HepG2 (cell line): ENCODE results near the gene DOCK1. TPM values are rescaled to one million over a fixed set of nuclear protein-coding genes. Genes with fewer than 3 reads are reported as not detected.

Experiments
- ATAC-seq: fragments of 200-7000 bp; cut with Tn5 transposase; 3 replicates; pipeline ENCODE4 v1.9.1; 2020; ENCODE audit warnings: mild to moderate bottlenecking, moderate library complexity
- BruUV-seq: library from RNA; stranded (reverse); fragments of 400-500 nt; replicated peaks from 2 replicates; lab custom pipeline; 2021; lab: Mats Ljungman, UMichigan
- CTCF ChIA-PET: fragments of 300-600 bp; formaldehyde crosslinking; extraction: SDS; loops from one replicate; lab custom pipeline; 2021; ENCODE audit warnings: low total read pairs, inconsistent platforms, low intra/inter-chr PET ratio; lab: Yijun Ruan, JAX
- POLR2A ChIA-PET: fragments of 350-600 bp; sonication (Branson Sonifier 250); formaldehyde crosslinking; loops from one replicate; lab custom pipeline; 2020; ENCODE audit warnings: antibody characterized with exemption, inconsistent platforms; lab: Yijun Ruan, JAX
- DNase-seq: peaks from one replicate; pipeline ENCODE4 v3.0.0-alpha.2; 2015; ENCODE audit warnings: low spot score
- FAIRE-seq: peaks from 3 replicates; lab custom pipeline; 2011; peaks lifted over from hg19 to GRCh38; lab: Jason Lieb, UNC
- H2AFZ ChIP-seq: one replicate; pipeline ENCODE4 v1.6.1; 2011; ENCODE audit warnings: low read length, inconsistent platforms
- H3K27ac ChIP-seq: fragments of 300-600 bp; 3 replicates; pipeline ENCODE4 v1.8.0; 2011; ENCODE audit warnings: mixed run types, mild to moderate bottlenecking, mixed read lengths, low read length, inconsistent platforms; ENCODE audit not compliant: insufficient read depth; ENCODE audit errors: extremely low read length
- H3K27me3 ChIP-seq, 2 experiments: fragments of 200-600 bp in 1 of 2; 2 replicates in 1 of 2; 3 replicates in 1 of 2; pipeline versions ENCODE4 v1.6.0 to v1.8.0; 2011; ENCODE audit warnings: low read length in 2 of 2, mild to moderate bottlenecking in 2 of 2, moderate library complexity in 2 of 2, inconsistent platforms in 1 of 2; ENCODE audit not compliant: insufficient read depth in 2 of 2, control insufficient read depth in 1 of 2
- H3K36me3 ChIP-seq, 2 experiments: fragments of 200-600 bp in 1 of 2; replicated peaks in 1 of 2; 2 replicates in 1 of 2; 3 replicates in 1 of 2; pipeline versions ENCODE4 v1.5.1 to v1.8.0; 2011; ENCODE audit warnings: low read length in 2 of 2, inconsistent platforms in 1 of 2; ENCODE audit not compliant: insufficient read depth in 2 of 2, control insufficient read depth in 1 of 2
- H3K4me1 ChIP-seq: 2 replicates; pipeline ENCODE4 v1.5.1; 2012; ENCODE audit warnings: low read length, inconsistent platforms; ENCODE audit not compliant: insufficient read depth
- H3K4me2 ChIP-seq: 2 replicates; pipeline ENCODE4 v1.6.0; 2011; ENCODE audit warnings: low read depth, low read length, inconsistent platforms
- H3K4me3 ChIP-seq, 3 experiments: fragments of 200-600 bp in 1 of 3; sonication (generic), shearing (Covaris generic) in 1 of 3; replicated peaks in 1 of 3; 2 replicates each; pipeline ENCODE4 v1.5.1; 2011 to 2016; ENCODE audit warnings: low read length in 3 of 3, inconsistent platforms in 2 of 3, low read depth in 2 of 3, mild to moderate bottlenecking in 2 of 3, control low read depth in 1 of 3, mixed read lengths in 1 of 3; ENCODE audit not compliant: insufficient read depth in 1 of 3
- H3K79me2 ChIP-seq: one replicate; pipeline ENCODE4 v1.6.1; 2011; ENCODE audit warnings: low read length, inconsistent platforms; ENCODE audit not compliant: insufficient read depth
- H3K9ac ChIP-seq: 2 replicates; pipeline ENCODE4 v1.6.0; 2011; ENCODE audit warnings: mild to moderate bottlenecking, low read depth, low read length, inconsistent platforms; ENCODE audit not compliant: insufficient read depth
- H3K9me3 ChIP-seq: 2 replicates; pipeline ENCODE4 v1.5.1; 2012; ENCODE audit warnings: mild to moderate bottlenecking, low read length
- H4K20me1 ChIP-seq: 2 replicates; pipeline ENCODE4 v1.6.0; 2011; ENCODE audit warnings: inconsistent platforms, mild to moderate bottlenecking, low read length, moderate library complexity; ENCODE audit not compliant: insufficient read depth
- ARNT ChIP-seq: fragments of 450-650 bp; IDR thresholded peaks from 2 replicates; pipeline ENCODE4 v1.6.1; 2017
- BORCS8-MEF2B ChIP-seq: sonication (generic); formaldehyde crosslinking; IDR thresholded peaks from 2 replicates; pipeline ENCODE4 v1.8.0; 2022; ENCODE audit warnings: mild to moderate bottlenecking, missing genetic modification reagents
- HOXD1 ChIP-seq: sonication (generic); formaldehyde crosslinking; IDR thresholded peaks from 2 replicates; pipeline ENCODE4 v1.5.0; 2020; ENCODE audit warnings: missing genetic modification reagents
- MED13 ChIP-seq: sonication (generic); formaldehyde crosslinking; IDR thresholded peaks from 2 replicates; pipeline ENCODE4 v1.5.0; 2020; ENCODE audit warnings: missing genetic modification reagents
- MYC ChIP-seq: sonication (generic); formaldehyde crosslinking; IDR thresholded peaks from 2 replicates; pipeline ENCODE4 v1.9.0; 2021; ENCODE audit warnings: missing genetic modification reagents, borderline replicate concordance
- NFKBIZ ChIP-seq: IDR thresholded peaks from 2 replicates; pipeline ENCODE4 v1.6.1; 2018; ENCODE audit warnings: missing genetic modification reagents, missing compliant biosample characterization
- PHF21A ChIP-seq: sonication (generic); formaldehyde crosslinking; IDR thresholded peaks from 2 replicates; pipeline ENCODE4 v1.5.0; 2020; ENCODE audit warnings: mild to moderate bottlenecking, missing genetic modification reagents
- REL ChIP-seq: sonication (generic); formaldehyde crosslinking; conservative IDR thresholded peaks from 2 replicates; pipeline ENCODE4 v1.8.0; 2022; ENCODE audit warnings: mild to moderate bottlenecking, missing genetic modification reagents, moderate library complexity
- SATB2 ChIP-seq: sonication (generic); formaldehyde crosslinking; IDR thresholded peaks from 2 replicates; pipeline ENCODE4 v1.5.0; 2020; ENCODE audit warnings: missing genetic modification reagents
- SNAI1 ChIP-seq: sonication (generic); formaldehyde crosslinking; IDR thresholded peaks from 2 replicates; pipeline ENCODE4 v1.5.0; 2020; ENCODE audit warnings: mild to moderate bottlenecking, missing genetic modification reagents, borderline replicate concordance
- ZBTB1 ChIP-seq: sonication (generic); formaldehyde crosslinking; IDR thresholded peaks from 2 replicates; pipeline ENCODE4 v1.4.0; 2020; ENCODE audit warnings: missing genetic modification reagents, borderline replicate concordance
- ZNF326 ChIP-seq: sonication (generic); formaldehyde crosslinking; IDR thresholded peaks from 2 replicates; pipeline ENCODE4 v1.4.0; 2020; ENCODE audit warnings: missing genetic modification reagents, borderline replicate concordance
- ZNF383 ChIP-seq: sonication (generic); formaldehyde crosslinking; IDR thresholded peaks from 2 replicates; pipeline ENCODE4 v1.4.0; 2020; ENCODE audit warnings: missing genetic modification reagents, mild to moderate bottlenecking, borderline replicate concordance
- ZNF496 ChIP-seq: sonication (generic); formaldehyde crosslinking; IDR thresholded peaks from 2 replicates; pipeline ENCODE4 v1.8.1; 2023; ENCODE audit warnings: mild to moderate bottlenecking, moderate library complexity, missing genetic modification reagents; ENCODE audit not compliant: insufficient replicate concordance
- ZNF546 ChIP-seq: sonication (generic); formaldehyde crosslinking; conservative IDR thresholded peaks from 2 replicates; pipeline ENCODE4 v1.8.1; 2023; ENCODE audit warnings: mild to moderate bottlenecking, missing genetic modification reagents
- ZNF746 ChIP-seq: sonication (generic); formaldehyde crosslinking; IDR thresholded peaks from 2 replicates; pipeline ENCODE4 v1.8.0; 2022; ENCODE audit warnings: mild to moderate bottlenecking, missing genetic modification reagents
- WGBS: methylation state at CpG from one replicate; pipeline ENCODE4 v1.1.6; 2017; ENCODE audit warnings: low lambda C conversion rate; 5-methylcytosine and 5-hydroxymethylcytosine counted together
- in situ Hi-C: cut with HindIII; loops from 2 replicates; pipeline ENCODE4 v1.10.0; 2017; ENCODE audit warnings: low pct_unique_long_range_greater_than_20kb; ENCODE audit not compliant: extremely low pct_ligation_motif_present
- intact Hi-C: fragments of 100-400 bp; cut with micrococcal nuclease; formaldehyde crosslinking; loops from one replicate; pipeline ENCODE4 v1.10.0; 2022; ENCODE audit not compliant: unreplicated experiment
- polyA plus RNA-seq, 8 experiments: library from polyadenylated mRNA; depleted of rRNA in 3 of 8; stranded (reverse) in 7 of 8; unstranded in 1 of 8; fragments of >200 nt; fragmentation: Illumina TruSeq in 4 of 8; extraction: Trizol in 4 of 8; gene quantifications; 2 replicates each; pipeline versions ENCODE4 v1.2.1 to v1.2.3, GENCODE V29; 2011 to 2016; ENCODE audit warnings: low read depth in 4 of 8, missing spikeins in 1 of 8, mixed read lengths in 1 of 8; ENCODE audit not compliant: insufficient read depth in 1 of 8
- total RNA-seq, 5 experiments: library from RNA; depleted of rRNA; stranded (reverse); fragments of >200 nt; fragmentation: Illumina TruSeq; extraction: Trizol; gene quantifications; 2 replicates each; pipeline ENCODE4 v1.2.3, GENCODE V29; 2016; ENCODE audit warnings: low read depth in 1 of 5
- TF ChIP-seq, protein P1 (sequence below): sonication (generic); formaldehyde crosslinking; IDR thresholded peaks from 2 replicates; pipeline ENCODE4 v1.8.0; 2022; ENCODE audit warnings: missing genetic modification reagents, low read depth, mild to moderate bottlenecking, borderline replicate concordance
- TF ChIP-seq, protein P2 (sequence below): sonication (generic); formaldehyde crosslinking; IDR thresholded peaks from 2 replicates; pipeline ENCODE4 v1.5.0; 2020; ENCODE audit warnings: missing genetic modification reagents
- TF ChIP-seq, protein P3 (sequence below), 2 experiments: IDR thresholded peaks; 2 replicates each; pipeline ENCODE4 v1.6.1; 2011 to 2012; ENCODE audit warnings: low read length in 2 of 2, borderline replicate concordance in 1 of 2, low read depth in 1 of 2, mild to moderate bottlenecking in 1 of 2, moderate library complexity in 1 of 2
- TF ChIP-seq, protein P4 (sequence below): sonication (generic); formaldehyde crosslinking; IDR thresholded peaks from 2 replicates; pipeline ENCODE4 v1.5.1; 2020; ENCODE audit warnings: missing genetic modification reagents, mild to moderate bottlenecking, borderline replicate concordance

Gene DOCK1
- total and polyA plus RNA-seq, 2 of the 13 experiments (the other 11 are each of a cell fraction or from before 2014, with no cell fraction given): 8.3 to 25.5 TPM

DNA sequence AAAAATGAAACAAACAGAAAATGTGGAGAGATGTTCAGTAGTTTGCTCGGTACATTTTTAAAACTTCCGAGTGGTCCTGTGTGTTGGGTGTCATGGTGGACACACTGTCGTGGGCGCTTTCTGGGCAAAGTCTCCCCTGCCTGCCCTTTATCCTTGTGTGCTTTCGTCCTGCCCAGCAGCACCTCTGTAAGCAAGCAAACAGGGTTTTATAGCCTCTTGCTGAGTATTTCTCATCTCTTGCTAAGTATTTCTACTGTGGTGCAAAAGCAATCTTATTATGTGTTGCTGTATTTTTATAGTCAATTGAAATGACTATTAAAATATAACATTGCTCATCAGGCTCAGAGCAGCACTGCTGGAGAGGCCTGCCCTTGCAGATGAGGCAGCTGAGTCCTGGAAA is 48.7 kb downstream of the DOCK1 start (continued):
- no peak for TF ChIP-seq BORCS8-MEF2B (CRISPR knock-in tag)
- no peak for TF ChIP-seq REL (CRISPR knock-in tag)
- TF ChIP-seq, protein P1, sequence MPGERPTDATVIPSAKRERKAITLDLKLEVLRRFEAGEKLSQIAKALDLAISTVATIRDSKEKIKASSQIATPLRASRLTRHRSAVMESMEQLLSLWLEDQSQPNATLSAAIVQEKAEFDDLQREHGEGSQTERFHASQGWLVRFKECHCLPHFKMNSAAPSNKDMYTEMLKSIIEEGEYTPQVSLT: no peak
- no peak for TF ChIP-seq ZBTB1 (CRISPR knock-in tag)
- no peak for TF ChIP-seq ZNF746 (CRISPR knock-in tag)

DNA sequence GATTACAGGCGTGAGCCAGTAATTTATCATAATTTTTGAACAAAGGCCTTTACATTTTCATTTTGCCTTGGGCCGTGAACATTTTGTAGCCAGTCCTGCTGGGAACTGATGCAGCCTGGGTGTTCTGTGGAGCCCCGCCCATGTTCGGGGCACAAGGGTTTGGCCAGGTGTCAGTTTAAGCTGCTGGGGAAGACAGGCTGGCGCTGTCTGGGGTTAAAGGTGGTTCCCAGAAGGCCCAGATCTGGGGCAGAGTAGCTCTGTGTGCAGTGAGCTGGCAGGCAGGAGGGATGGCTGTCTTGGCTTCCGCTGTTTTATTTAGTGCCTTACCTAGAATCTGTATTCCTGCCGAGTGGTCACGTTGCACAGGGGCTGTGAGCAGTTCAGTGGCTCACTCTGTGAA is 50.2 kb downstream of the DOCK1 start:
- Histone ChIP-seq H3K9me3 (peaks cover 25% of the 10 kb centered on the region), H3K4me2 (no peak overlapping the region), H3K36me3 (peaks cover 0 to 2% of the 10 kb centered on the region in 2 experiments; a peak in 1 of 5 replicates), H3K9ac (no peak overlapping the region), H3K4me3 (no peak overlapping the region), H3K79me2 (peaks cover 47% of the 10 kb centered on the region), H2AFZ (no peak overlapping the region), H3K4me1 (no peaks in the 10 kb centered on the region), H4K20me1 (peaks cover 2% of the 10 kb centered on the region; the same call in 1 of the 2 replicates), H3K27ac (no peak overlapping the region), H3K27me3 (no peaks in the 10 kb centered on the region)
- WGBS: 100% methylated on average over 8 of the region's 8 CpGs
- ATAC-seq: no peak
- no peak for DNase-seq
- CTCF ChIA-PET: no interaction called here
- FAIRE-seq: no peak
- no TSS peak for BruUV-seq
- POLR2A ChIA-PET: no interaction called here
- TF ChIP-seq, protein P2, sequence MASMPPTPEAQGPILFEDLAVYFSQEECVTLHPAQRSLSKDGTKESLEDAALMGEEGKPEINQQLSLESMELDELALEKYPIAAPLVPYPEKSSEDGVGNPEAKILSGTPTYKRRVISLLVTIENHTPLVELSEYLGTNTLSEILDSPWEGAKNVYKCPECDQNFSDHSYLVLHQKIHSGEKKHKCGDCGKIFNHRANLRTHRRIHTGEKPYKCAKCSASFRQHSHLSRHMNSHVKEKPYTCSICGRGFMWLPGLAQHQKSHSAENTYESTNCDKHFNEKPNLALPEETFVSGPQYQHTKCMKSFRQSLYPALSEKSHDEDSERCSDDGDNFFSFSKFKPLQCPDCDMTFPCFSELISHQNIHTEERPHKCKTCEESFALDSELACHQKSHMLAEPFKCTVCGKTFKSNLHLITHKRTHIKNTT (CRISPR knock-in tag): no peak
- TF ChIP-seq NFKBIZ (CRISPR knock-in tag) (no peak), PHF21A (CRISPR knock-in tag) (no peak), ZNF383 (no peak), SATB2 (no peak), ZNF546 (CRISPR knock-in tag) (no peak), ZNF496 (CRISPR knock-in tag) (no peak), HOXD1 (no peak), SNAI1 (no peak), MYC (CRISPR knock-in tag) (no peak), ARNT (no peak), MED13 (CRISPR knock-in tag) (no peak), ZNF326 (CRISPR knock-in tag) (no peak)
- TF ChIP-seq, protein P3, sequence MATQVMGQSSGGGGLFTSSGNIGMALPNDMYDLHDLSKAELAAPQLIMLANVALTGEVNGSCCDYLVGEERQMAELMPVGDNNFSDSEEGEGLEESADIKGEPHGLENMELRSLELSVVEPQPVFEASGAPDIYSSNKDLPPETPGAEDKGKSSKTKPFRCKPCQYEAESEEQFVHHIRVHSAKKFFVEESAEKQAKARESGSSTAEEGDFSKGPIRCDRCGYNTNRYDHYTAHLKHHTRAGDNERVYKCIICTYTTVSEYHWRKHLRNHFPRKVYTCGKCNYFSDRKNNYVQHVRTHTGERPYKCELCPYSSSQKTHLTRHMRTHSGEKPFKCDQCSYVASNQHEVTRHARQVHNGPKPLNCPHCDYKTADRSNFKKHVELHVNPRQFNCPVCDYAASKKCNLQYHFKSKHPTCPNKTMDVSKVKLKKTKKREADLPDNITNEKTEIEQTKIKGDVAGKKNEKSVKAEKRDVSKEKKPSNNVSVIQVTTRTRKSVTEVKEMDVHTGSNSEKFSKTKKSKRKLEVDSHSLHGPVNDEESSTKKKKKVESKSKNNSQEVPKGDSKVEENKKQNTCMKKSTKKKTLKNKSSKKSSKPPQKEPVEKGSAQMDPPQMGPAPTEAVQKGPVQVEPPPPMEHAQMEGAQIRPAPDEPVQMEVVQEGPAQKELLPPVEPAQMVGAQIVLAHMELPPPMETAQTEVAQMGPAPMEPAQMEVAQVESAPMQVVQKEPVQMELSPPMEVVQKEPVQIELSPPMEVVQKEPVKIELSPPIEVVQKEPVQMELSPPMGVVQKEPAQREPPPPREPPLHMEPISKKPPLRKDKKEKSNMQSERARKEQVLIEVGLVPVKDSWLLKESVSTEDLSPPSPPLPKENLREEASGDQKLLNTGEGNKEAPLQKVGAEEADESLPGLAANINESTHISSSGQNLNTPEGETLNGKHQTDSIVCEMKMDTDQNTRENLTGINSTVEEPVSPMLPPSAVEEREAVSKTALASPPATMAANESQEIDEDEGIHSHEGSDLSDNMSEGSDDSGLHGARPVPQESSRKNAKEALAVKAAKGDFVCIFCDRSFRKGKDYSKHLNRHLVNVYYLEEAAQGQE (IDR thresholded peaks at IDR 0.05; ENCODE audit: borderline replicate concordance in 1 of 2, low read depth in 1 of 2, low read length in 2 of 2): no peak
- TF ChIP-seq, protein P4, sequence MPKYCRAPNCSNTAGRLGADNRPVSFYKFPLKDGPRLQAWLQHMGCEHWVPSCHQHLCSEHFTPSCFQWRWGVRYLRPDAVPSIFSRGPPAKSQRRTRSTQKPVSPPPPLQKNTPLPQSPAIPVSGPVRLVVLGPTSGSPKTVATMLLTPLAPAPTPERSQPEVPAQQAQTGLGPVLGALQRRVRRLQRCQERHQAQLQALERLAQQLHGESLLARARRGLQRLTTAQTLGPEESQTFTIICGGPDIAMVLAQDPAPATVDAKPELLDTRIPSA: no peak
- in situ Hi-C loops (no loop called here), intact Hi-C loops (no loop called here)
